COR-L47 (cell line): ENCODE results near the gene OR10R2.

Experiments used
- DNase-seq: peaks from one replicate; lab custom pipeline; 2025; lab: John Stamatoyannopoulos, UW

OR10R2 gene

DNA sequence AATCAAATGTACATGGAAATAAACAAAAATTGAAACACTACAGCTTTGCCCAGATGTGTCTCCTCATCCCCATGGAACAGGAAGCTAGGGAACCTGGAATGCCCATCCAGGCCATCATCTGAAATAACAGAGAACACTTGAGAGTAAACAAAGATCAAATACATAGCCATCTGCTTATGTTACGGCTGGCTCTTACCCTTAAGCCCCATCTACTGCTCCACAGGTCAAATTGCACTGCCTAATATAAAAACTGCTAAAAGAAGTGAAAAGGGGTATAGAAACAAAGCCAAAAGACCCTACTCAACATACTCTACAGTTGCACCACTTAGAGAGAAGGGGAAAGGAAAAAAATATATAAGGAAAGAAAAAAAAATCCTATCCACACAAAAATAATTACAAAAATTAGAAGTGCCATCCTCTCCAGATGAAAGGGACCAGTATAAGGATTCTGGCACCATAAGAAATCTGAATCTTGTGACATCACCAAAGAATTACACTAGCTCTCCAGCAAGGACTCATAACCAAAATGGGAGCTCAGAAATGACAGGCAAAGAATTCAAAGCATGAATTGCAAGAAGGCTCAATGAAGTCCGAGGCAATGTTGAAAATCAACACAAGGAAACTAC lies 55.3 kb downstream of the OR10R2 start:
- DNase-seq, result no peak
